ENCODE measurements around the gene TBCB.
"Not testable (repeated sequence)": the region's sequence is repeated elsewhere in the genome, so short reads cannot be mapped to it uniquely, and the experiment has no call there.

TBCB gene

GRCh38 chr19:36169084-36169760, 54.0 kb downstream of the TBCB start:
- no peaks in the 10 kb centered on the region for H3K9me3 Mint-ChIP-seq
- no peaks in the 10 kb centered on the region for H3K36me3 Mint-ChIP-seq
- H3K27ac Mint-ChIP-seq = no peak overlapping the region
- no peak overlapping the region for H3K4me3 Mint-ChIP-seq
- H3K4me1 Mint-ChIP-seq = peaks cover 4% of the 10 kb centered on the region
- no peaks in the 10 kb centered on the region for H3K27me3 Mint-ChIP-seq

- H3K36me3 Mint-ChIP-seq = no peaks in the 10 kb centered on the region
These were observed 57.6 kb downstream of the TBCB start for GRCh38 chr19:36172852-36173251.

GRCh38 chr19:36173846-36174245, 58.6 kb downstream of the TBCB start:
- H3K4me1 Mint-ChIP-seq, H3K27me3 Mint-ChIP-seq, H3K27ac Mint-ChIP-seq, H3K9me3 Mint-ChIP-seq, H3K4me3 Mint-ChIP-seq, H3K36me3 Mint-ChIP-seq: not testable (repeated sequence)

More at GRCh38 chr19:36172852-36173251, 57.6 kb downstream of the TBCB start:
- Mint-ChIP-seq H3K9me3 (no peaks in the 10 kb centered on the region), H3K27ac (no peak overlapping the region), H3K4me1 (peaks cover 4% of the 10 kb centered on the region), H3K27me3 (no peaks in the 10 kb centered on the region), H3K4me3 (no peak overlapping the region)
